Heart left ventricle (tissue), 13 donors: ENCODE results near the gene OR2A25.

Experiments
- CTCF ChIP-seq, 12 donors: fragments of 200-600 bp; sonication (generic) in 4 of 12; IDR thresholded peaks; one replicate each; pipeline versions ENCODE4 v1.5.0 to v1.8.0; 2018 to 2022; ENCODE audit warnings: antibody characterized with exemption in 12 of 12, mild to moderate bottlenecking in 5 of 12
- POLR2A ChIP-seq, 2 donors: fragments of 450-650 bp; IDR thresholded peaks; one replicate each; pipeline ENCODE4 v1.6.1; 2017; ENCODE audit warnings: antibody characterized with exemption in 2 of 2, mild to moderate bottlenecking in 2 of 2, moderate library complexity in 2 of 2
- donor health status: ischemic (EF 13 %, LVEDD 7.1; RV severe dilation, severe dysfunction).
- donor health status: DM: no; HTN: yes; CAD: no.
- donor health status: DM: no; HTN: no; CAD: no.
- donor health status: ischemic (EF 25% LVEDD 6.9; RV normal size, moderate dysfunction).
- donor health status: ischemic (EF 25% LVEDD 5.7; RV mildly dilated, moderate dysfunction).
- donor health status: ischemic (EF 35%, LVEDD 5.7; RV mildly dilated, moderate dysfunction).
- donor health status: nonischemic (EF 11% LVEDD 7.7; RV severe dilation, severe dysfunction).
- donor health status: DM: yes; HTN: yes; CAD: no.
- donor health status: PGD.
- donor health status: ischemic (EF 29% LVEDD 5.4; RV normal size, mild dysfunction).
- donor health status: nonischemic (EF 23%, LVEDD 6.1; RV moderate dilation, normal function).

DNA sequence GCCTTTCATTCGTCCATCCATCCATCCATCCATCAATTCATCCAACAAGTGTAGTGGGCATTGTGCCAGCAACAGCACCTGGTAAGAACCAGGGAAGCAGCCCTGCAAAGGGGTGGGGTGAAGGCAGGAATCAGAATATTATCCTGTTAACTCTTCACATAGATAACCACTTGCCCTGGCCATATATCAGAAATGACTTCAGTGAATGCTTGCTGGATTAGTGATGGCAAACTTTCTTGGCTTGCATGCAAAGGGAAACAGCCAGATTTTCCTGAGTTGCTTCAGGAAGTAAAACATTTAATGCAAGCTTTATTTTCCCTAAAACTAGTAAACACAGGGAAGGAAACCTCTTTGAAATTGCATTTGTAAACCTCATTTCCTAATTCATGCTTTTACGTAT is 20.1 kb upstream of the OR2A25 start:
- TF ChIP-seq CTCF (IDR thresholded peaks at IDR 0.05) (no peak), POLR2A (IDR thresholded peaks at IDR 0.05) (no peak)
